HT1080 (cell line): ENCODE measurements around the gene RNF145. TPM values are rescaled to one million over a fixed set of nuclear protein-coding genes. Genes with fewer than 3 reads are reported as not detected.
A peak's percentile ranks its signal among the peaks of the same experiment; 100 is the strongest.
"Not testable (repeated sequence)": the region's sequence is repeated elsewhere in the genome, so short reads cannot be mapped to it uniquely, and the experiment has no call there.

Experiments
- DNase-seq: peaks from one replicate; pipeline ENCODE4 v3.0.0-alpha.2; 2015; ENCODE audit warnings: low read depth
- total RNA-seq: library from RNA; depleted of rRNA; stranded (reverse); fragments of >200 nt; shearing (Covaris generic); gene quantifications from 2 replicates; pipeline ENCODE4 v1.2.3, GENCODE V29; 2014

The RNF145 gene
- total RNA-seq, 1 experiment from 2014 or later, result 141 TPM

GRCh38 chr5:159158553-159159091 is 50.7 kb downstream of the RNF145 start:
- peak; percentile 90 for DNase-seq

- DNase-seq, result no peak
Observed at GRCh38 chr5:159157552-159157951, 51.8 kb downstream of the RNF145 start.

- DNase-seq, result peak; percentile 73
Observed at GRCh38 chr5:159156426-159157238, 52.7 kb downstream of the RNF145 start.

- DNase-seq, result no peak
Observed at GRCh38 chr5:159155960-159156359, 53.4 kb downstream of the RNF145 start.

GRCh38 chr5:159152876-159153275 is 56.5 kb downstream of the RNF145 start:
- DNase-seq, result no peak

GRCh38 chr5:159149085-159149484 is 60.3 kb downstream of the RNF145 start:
- no peak for DNase-seq

GRCh38 chr5:159147976-159148375 is 61.4 kb downstream of the RNF145 start:
- no peak for DNase-seq

- no peak for DNase-seq
Observed at GRCh38 chr5:159146839-159147238, 62.5 kb downstream of the RNF145 start.

GRCh38 chr5:159145160-159145559 is 64.2 kb downstream of the RNF145 start:
- not testable (repeated sequence) for DNase-seq

GRCh38 chr5:159139802-159140201 is 69.6 kb downstream of the RNF145 start:
- no peak for DNase-seq

- peak; percentile 98 for DNase-seq
Observed at GRCh38 chr5:159135896-159136531, 73.3 kb downstream of the RNF145 start.

- peak; percentile 70 for DNase-seq
Observed at GRCh38 chr5:159133041-159133741, 76.2 kb downstream of the RNF145 start.

- DNase-seq, result no peak
Observed at GRCh38 chr5:159132429-159133040, 76.8 kb downstream of the RNF145 start.

GRCh38 chr5:159131951-159132350 is 77.4 kb downstream of the RNF145 start:
- no peak for DNase-seq

- DNase-seq, result no peak
Observed at GRCh38 chr5:159130871-159131270, 78.5 kb downstream of the RNF145 start.

GRCh38 chr5:159128070-159128541 is 81.2 kb downstream of the RNF145 start:
- no peak for DNase-seq

GRCh38 chr5:159123700-159124099 is 85.7 kb downstream of the RNF145 start:
- no peak for DNase-seq

- no peak for DNase-seq
Observed at GRCh38 chr5:159123189-159123588, 86.2 kb downstream of the RNF145 start.

GRCh38 chr5:159121061-159121460 is 88.3 kb downstream of the RNF145 start:
- DNase-seq, result no peak

GRCh38 chr5:159120446-159120845 is 88.9 kb downstream of the RNF145 start:
- no peak for DNase-seq

- not testable (repeated sequence) for DNase-seq
Observed at GRCh38 chr5:159119842-159120241, 89.5 kb downstream of the RNF145 start.
